Measurements from ENCODE around the gene PRM1. TPM values are rescaled to one million over a fixed set of nuclear protein-coding genes. Genes with fewer than 3 reads are reported as not detected.

Gene PRM1
- total and polyA plus RNA-seq, 2 of the 13 experiments (the other 11 are each of a cell fraction or from before 2014, with no cell fraction given) = not detected

DNA sequence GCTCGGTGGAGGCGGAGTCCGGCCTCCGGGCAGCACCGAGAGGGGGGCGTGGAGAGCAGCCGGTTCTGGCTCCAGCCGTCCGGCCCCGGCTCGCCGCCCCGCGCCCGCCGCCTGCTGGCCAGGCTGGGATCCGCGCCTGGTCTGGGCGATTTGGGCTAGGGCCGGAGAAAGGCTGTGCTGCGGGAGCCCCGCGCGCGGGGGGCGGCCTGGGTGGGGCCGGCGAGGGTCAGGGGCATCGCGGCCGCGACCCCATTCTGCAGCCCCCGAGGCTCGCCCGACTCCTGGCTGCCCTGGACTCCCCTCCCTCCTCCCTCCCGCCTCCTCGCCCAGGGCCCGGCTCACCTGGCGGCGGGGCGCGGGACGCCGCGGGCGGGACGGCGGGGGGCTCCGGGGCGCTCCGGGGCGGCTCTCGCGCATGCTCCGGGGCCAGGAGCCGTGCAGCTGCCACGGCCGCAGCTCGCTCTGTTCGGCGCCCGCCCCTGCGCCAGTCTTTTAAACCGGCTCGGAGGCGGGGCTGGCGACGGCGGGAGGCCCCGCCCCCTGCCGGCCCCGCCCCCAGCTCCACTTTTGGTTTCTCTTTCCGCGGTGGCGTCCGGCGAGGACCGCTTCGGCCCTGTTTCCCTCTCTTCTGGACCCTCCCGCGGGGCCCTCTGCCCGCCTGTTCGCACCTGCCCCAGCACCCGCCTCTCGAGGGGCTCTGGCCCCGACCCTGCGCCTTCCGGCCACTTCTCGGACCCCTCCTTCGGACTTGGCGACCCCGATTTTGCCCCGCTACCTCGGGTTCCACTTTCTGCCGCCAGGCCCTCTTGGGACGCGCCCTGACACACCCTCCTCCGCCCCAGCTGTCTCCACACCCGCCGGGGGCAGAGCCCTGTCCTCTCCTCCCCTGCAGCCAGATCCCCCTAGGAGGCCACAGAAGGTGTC, 25.1 kb downstream of the PRM1 start, which contains the start of gene SOCS1 (continued):
- TF ChIP-seq, protein P1, sequence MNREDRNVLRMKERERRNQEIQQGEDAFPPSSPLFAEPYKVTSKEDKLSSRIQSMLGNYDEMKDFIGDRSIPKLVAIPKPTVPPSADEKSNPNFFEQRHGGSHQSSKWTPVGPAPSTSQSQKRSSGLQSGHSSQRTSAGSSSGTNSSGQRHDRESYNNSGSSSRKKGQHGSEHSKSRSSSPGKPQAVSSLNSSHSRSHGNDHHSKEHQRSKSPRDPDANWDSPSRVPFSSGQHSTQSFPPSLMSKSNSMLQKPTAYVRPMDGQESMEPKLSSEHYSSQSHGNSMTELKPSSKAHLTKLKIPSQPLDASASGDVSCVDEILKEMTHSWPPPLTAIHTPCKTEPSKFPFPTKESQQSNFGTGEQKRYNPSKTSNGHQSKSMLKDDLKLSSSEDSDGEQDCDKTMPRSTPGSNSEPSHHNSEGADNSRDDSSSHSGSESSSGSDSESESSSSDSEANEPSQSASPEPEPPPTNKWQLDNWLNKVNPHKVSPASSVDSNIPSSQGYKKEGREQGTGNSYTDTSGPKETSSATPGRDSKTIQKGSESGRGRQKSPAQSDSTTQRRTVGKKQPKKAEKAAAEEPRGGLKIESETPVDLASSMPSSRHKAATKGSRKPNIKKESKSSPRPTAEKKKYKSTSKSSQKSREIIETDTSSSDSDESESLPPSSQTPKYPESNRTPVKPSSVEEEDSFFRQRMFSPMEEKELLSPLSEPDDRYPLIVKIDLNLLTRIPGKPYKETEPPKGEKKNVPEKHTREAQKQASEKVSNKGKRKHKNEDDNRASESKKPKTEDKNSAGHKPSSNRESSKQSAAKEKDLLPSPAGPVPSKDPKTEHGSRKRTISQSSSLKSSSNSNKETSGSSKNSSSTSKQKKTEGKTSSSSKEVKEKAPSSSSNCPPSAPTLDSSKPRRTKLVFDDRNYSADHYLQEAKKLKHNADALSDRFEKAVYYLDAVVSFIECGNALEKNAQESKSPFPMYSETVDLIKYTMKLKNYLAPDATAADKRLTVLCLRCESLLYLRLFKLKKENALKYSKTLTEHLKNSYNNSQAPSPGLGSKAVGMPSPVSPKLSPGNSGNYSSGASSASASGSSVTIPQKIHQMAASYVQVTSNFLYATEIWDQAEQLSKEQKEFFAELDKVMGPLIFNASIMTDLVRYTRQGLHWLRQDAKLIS (CRISPR knock-in tag; IDR thresholded peaks at IDR 0.05) = 0 out of 2 replicates have a peak, but pooled peaks have one; percentile 68
- peak; percentile 27; the same call in 1 of the 2 replicates for TF ChIP-seq MIER3 (CRISPR knock-in tag; IDR thresholded peaks at IDR 0.05; ENCODE audit: borderline replicate concordance)
- TF ChIP-seq TGIF2 (CRISPR knock-in tag; IDR thresholded peaks at IDR 0.05) = no peak; the same call in 1 of the 2 replicates
- TF ChIP-seq MBNL3 (CRISPR knock-in tag; conservative IDR thresholded peaks at IDR 0.05) = no peak
- TF ChIP-seq IKZF1 (IDR thresholded peaks at IDR 0.05) = no peak
- TF ChIP-seq, protein P2, sequence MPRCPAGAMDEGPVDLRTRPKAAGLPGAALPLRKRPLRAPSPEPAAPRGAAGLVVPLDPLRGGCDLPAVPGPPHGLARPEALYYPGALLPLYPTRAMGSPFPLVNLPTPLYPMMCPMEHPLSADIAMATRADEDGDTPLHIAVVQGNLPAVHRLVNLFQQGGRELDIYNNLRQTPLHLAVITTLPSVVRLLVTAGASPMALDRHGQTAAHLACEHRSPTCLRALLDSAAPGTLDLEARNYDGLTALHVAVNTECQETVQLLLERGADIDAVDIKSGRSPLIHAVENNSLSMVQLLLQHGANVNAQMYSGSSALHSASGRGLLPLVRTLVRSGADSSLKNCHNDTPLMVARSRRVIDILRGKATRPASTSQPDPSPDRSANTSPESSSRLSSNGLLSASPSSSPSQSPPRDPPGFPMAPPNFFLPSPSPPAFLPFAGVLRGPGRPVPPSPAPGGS (CRISPR knock-in tag; IDR thresholded peaks at IDR 0.05) = no peak
- peak; percentile 87 for TF ChIP-seq CSRNP1 (CRISPR knock-in tag; IDR thresholded peaks at IDR 0.05)
- no peak for TF ChIP-seq CREM (IDR thresholded peaks at IDR 0.05)
- TF ChIP-seq CREM (CRISPR knock-in tag; IDR thresholded peaks at IDR 0.05) = peak; percentile 27; the same call in 1 of the 2 replicates
- TF ChIP-seq, protein P3, sequence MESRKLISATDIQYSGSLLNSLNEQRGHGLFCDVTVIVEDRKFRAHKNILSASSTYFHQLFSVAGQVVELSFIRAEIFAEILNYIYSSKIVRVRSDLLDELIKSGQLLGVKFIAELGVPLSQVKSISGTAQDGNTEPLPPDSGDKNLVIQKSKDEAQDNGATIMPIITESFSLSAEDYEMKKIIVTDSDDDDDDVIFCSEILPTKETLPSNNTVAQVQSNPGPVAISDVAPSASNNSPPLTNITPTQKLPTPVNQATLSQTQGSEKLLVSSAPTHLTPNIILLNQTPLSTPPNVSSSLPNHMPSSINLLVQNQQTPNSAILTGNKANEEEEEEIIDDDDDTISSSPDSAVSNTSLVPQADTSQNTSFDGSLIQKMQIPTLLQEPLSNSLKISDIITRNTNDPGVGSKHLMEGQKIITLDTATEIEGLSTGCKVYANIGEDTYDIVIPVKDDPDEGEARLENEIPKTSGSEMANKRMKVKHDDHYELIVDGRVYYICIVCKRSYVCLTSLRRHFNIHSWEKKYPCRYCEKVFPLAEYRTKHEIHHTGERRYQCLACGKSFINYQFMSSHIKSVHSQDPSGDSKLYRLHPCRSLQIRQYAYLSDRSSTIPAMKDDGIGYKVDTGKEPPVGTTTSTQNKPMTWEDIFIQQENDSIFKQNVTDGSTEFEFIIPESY (CRISPR knock-in tag; IDR thresholded peaks at IDR 0.05) = no peak; the same call in 1 of the 2 replicates
- no peak for TF ChIP-seq ZNF724P (CRISPR knock-in tag; IDR thresholded peaks at IDR 0.05; ENCODE audit: borderline replicate concordance)
- peak; percentile 64 for TF ChIP-seq PHF20 (CRISPR knock-in tag; IDR thresholded peaks at IDR 0.05)
- TF ChIP-seq ZFP62 (CRISPR knock-in tag; IDR thresholded peaks at IDR 0.05) = 0 out of 2 replicates have a peak, but pooled peaks have one; percentile 22
- no peak for TF ChIP-seq TSC22D2 (CRISPR knock-in tag; IDR thresholded peaks at IDR 0.05; ENCODE audit: borderline replicate concordance)
- peak; percentile 89 for TF ChIP-seq THAP9 (CRISPR knock-in tag; IDR thresholded peaks at IDR 0.05; ENCODE audit: borderline replicate concordance)
- peak; percentile 33; the same call in 1 of the 2 replicates for TF ChIP-seq RCOR2 (CRISPR knock-in tag; IDR thresholded peaks at IDR 0.05)
- no peak for TF ChIP-seq PRPF4 (IDR thresholded peaks at IDR 0.05; ENCODE audit: low read depth, low read length, poor library complexity, severe bottlenecking)
